Tibial nerve (tissue), 4 donors: ENCODE data around the gene TNFSF15. TPM values are rescaled to one million over a fixed set of nuclear protein-coding genes. Genes with fewer than 3 reads are reported as not detected.
A peak's percentile ranks its signal among the peaks of the same experiment; 100 is the strongest.

Source experiments
- DNase-seq, 2 donors: peaks; one replicate each; pipeline ENCODE4 v3.0.0-alpha.2; 2019; ENCODE audit warnings: low spot score in 2 of 2
- H3K27ac ChIP-seq, 4 donors: fragments of 200-600 bp; sonication (generic) in 3 of 4; one replicate each; pipeline ENCODE4 v1.5.1; 2017 to 2019; ENCODE audit warnings: mild to moderate bottlenecking in 1 of 4
- H3K27me3 ChIP-seq, 2 donors: fragments of 200-600 bp; sonication (generic) in 1 of 2; one replicate each; pipeline versions ENCODE4 v1.5.1 to v1.6.0; 2017 to 2019
- H3K36me3 ChIP-seq, 3 donors: fragments of 200-600 bp; sonication (generic); one replicate each; pipeline ENCODE4 v1.5.1; 2018 to 2019
- H3K4me1 ChIP-seq, 4 donors: fragments of 200-600 bp; sonication (generic) in 3 of 4; one replicate each; pipeline ENCODE4 v1.5.1; 2017 to 2019
- H3K4me3 ChIP-seq, 4 donors: fragments of 200-600 bp; sonication (generic) in 3 of 4; one replicate each; pipeline ENCODE4 v1.5.1; 2017 to 2019; ENCODE audit warnings: mild to moderate bottlenecking in 1 of 4, moderate library complexity in 1 of 4
- H3K9me3 ChIP-seq, 4 donors: fragments of 200-600 bp; sonication (generic) in 3 of 4; one replicate each; pipeline ENCODE4 v1.5.1; 2017 to 2019
- EP300 ChIP-seq, 2 donors: sonication (generic); formaldehyde crosslinking; IDR thresholded peaks; one replicate each; pipeline ENCODE4 v1.6.1; 2017; ENCODE audit warnings: antibody characterized with exemption in 2 of 2, mild to moderate bottlenecking in 1 of 2
- POLR2A ChIP-seq, 2 donors: fragments of 450-650 bp; IDR thresholded peaks; one replicate each; pipeline ENCODE4 v1.6.1; 2017; ENCODE audit warnings: antibody characterized with exemption in 2 of 2, mild to moderate bottlenecking in 2 of 2, moderate library complexity in 2 of 2
- WGBS, 2 donors: methylation state at CpG; one replicate each; pipeline ENCODE4 v1.1.5; 2018; 5-methylcytosine and 5-hydroxymethylcytosine counted together
- total RNA-seq, 4 donors: library from RNA; depleted of rRNA; stranded (reverse); fragments of >200 nt; gene quantifications; one replicate each; pipeline ENCODE4 v1.1.0, GENCODE V29; 2016
- TF ChIP-seq, protein P1 (sequence below), 5 experiments: fragments of 200-600 bp in 3 of 5; fragments of 450-650 bp in 2 of 5; sonication (generic) in 3 of 5; IDR thresholded peaks; one replicate each; pipeline ENCODE4 v1.5.1; 2016 to 2019; ENCODE audit warnings: antibody characterized with exemption in 5 of 5, mild to moderate bottlenecking in 3 of 5, moderate library complexity in 2 of 5

The TNFSF15 gene
- 1 to 10 TPM in 2 of 4 donors, under 1 TPM in 2; 0.30 to 2.1 (median 1.2) TPM for total RNA-seq

DNA sequence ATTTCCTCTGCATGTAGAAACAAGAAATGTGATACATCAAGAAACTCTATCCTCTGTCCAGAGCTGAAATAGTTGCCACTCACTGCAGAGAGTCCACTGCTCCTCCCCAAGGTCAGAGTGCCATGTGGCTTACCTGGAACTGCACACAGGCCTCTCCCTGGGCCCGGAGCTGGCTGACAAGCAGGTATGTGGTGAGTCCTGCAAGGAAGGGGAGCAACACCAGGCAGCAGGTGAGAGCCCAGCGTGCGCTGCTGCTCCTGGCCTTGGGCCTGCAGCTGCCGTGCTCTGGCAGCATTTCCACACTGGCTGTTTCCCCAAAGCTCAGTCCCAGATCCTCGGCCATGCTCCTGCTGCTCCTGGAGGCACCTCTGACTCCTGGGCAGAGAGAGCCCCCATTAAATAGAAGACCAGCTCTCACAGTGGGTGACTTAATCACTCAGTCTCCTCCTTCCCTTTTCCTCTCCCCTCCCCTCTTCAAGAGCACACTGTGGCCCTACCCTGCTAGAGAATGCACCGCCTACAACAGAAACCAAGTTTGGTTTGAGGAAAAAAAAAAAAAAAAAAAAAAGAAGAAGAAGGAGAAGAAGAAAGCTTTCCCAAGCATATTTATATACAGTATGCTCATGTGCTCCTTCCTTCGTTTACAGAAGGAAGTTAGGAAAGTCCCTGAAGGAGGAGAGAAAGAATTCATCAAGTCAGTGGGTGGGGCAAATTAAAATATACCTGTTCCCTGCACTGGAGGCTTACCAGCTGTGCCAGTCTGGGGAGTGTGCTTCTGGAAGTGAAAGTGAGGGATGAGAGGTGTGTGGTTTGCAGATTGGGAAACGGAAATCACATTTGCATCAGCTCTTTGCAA is at the start of gene TNFSF15:
TNFSF15 (minus strand) TSS at position 370 of the 856 bp plus-strand sequence; CDS start at position 343, 27 bp downstream.
- no peaks in the 10 kb centered on the region for H3K36me3 ChIP-seq
- no peak for DNase-seq
- peaks cover 0 to 20% (median 8%) of the 10 kb centered on the region in 4 donors for H3K4me1 ChIP-seq
- no peaks in the 10 kb centered on the region for H3K9me3 ChIP-seq
- peak within 1 kb of the TSS in 1 of 4 donors; percentile 32 for H3K4me3 ChIP-seq
- TF ChIP-seq POLR2A (IDR thresholded peaks at IDR 0.05) (no peak), EP300 (IDR thresholded peaks at IDR 0.05) (peak in 1 of 2 donors; percentile 31)
- TF ChIP-seq, protein P1, sequence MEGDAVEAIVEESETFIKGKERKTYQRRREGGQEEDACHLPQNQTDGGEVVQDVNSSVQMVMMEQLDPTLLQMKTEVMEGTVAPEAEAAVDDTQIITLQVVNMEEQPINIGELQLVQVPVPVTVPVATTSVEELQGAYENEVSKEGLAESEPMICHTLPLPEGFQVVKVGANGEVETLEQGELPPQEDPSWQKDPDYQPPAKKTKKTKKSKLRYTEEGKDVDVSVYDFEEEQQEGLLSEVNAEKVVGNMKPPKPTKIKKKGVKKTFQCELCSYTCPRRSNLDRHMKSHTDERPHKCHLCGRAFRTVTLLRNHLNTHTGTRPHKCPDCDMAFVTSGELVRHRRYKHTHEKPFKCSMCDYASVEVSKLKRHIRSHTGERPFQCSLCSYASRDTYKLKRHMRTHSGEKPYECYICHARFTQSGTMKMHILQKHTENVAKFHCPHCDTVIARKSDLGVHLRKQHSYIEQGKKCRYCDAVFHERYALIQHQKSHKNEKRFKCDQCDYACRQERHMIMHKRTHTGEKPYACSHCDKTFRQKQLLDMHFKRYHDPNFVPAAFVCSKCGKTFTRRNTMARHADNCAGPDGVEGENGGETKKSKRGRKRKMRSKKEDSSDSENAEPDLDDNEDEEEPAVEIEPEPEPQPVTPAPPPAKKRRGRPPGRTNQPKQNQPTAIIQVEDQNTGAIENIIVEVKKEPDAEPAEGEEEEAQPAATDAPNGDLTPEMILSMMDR (IDR thresholded peaks at IDR 0.05), result no peak
- 33 to 55% methylated on average over 8 of the region's 8 CpGs for WGBS, 2 donors
- peak within 1 kb of the TSS in 2 of 4 donors; percentile 9 to 43 for H3K27ac ChIP-seq
- no peaks in the 10 kb centered on the region for H3K27me3 ChIP-seq

DNA sequence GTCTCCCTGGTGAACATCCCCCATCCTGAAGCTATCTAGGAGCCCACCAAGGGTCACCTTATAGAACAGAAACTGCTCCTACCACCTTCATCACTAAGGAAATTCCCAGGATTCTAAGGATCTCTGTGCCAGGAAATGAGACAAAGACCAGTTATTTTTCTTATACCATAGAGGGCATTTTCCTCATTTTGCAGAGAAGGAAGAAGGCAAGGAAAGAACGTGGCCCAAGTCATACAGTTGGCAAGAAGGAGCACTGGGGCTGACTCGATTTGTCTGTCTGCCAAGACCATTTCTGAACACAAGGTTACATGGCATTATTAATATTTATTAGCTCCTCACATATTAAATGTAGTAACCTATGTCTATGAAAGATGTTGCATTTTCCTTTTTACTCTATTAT is 49.6 kb upstream of the TNFSF15 start:
- no peak overlapping the region for H3K4me3 ChIP-seq
- TF ChIP-seq, protein P1 (IDR thresholded peaks at IDR 0.05), result no peak
- TF ChIP-seq POLR2A (IDR thresholded peaks at IDR 0.05), result no peak
- TF ChIP-seq EP300 (IDR thresholded peaks at IDR 0.05), result no peak
- no peaks in the 10 kb centered on the region for H3K9me3 ChIP-seq
- no peak overlapping the region for H3K27ac ChIP-seq
- peaks cover 0 to 17% (median 2%) of the 10 kb centered on the region in 4 donors for H3K4me1 ChIP-seq
- H3K36me3 ChIP-seq, result no peaks in the 10 kb centered on the region
- DNase-seq, result no peak
- 33 to 34% methylated on average over 2 of the region's 2 CpGs for WGBS, 2 donors
- H3K27me3 ChIP-seq, result no peaks in the 10 kb centered on the region

GRCh38 chr9:114854736-114855355 is 49.0 kb upstream of the TNFSF15 start:
- no peaks in the 10 kb centered on the region for H3K9me3 ChIP-seq
- no peak for TF ChIP-seq POLR2A (IDR thresholded peaks at IDR 0.05)
- no peak for TF ChIP-seq EP300 (IDR thresholded peaks at IDR 0.05)
- TF ChIP-seq, protein P1 (IDR thresholded peaks at IDR 0.05), result no peak
- no peak for DNase-seq
- no peak overlapping the region for H3K4me3 ChIP-seq
- peaks cover 0 to 17% (median 2%) of the 10 kb centered on the region in 4 donors for H3K4me1 ChIP-seq
- no peaks in the 10 kb centered on the region for H3K27me3 ChIP-seq
- 95 to 97% methylated on average over 7 of the region's 7 CpGs for WGBS, 2 donors
- H3K27ac ChIP-seq, result no peak overlapping the region
- no peaks in the 10 kb centered on the region for H3K36me3 ChIP-seq

DNA sequence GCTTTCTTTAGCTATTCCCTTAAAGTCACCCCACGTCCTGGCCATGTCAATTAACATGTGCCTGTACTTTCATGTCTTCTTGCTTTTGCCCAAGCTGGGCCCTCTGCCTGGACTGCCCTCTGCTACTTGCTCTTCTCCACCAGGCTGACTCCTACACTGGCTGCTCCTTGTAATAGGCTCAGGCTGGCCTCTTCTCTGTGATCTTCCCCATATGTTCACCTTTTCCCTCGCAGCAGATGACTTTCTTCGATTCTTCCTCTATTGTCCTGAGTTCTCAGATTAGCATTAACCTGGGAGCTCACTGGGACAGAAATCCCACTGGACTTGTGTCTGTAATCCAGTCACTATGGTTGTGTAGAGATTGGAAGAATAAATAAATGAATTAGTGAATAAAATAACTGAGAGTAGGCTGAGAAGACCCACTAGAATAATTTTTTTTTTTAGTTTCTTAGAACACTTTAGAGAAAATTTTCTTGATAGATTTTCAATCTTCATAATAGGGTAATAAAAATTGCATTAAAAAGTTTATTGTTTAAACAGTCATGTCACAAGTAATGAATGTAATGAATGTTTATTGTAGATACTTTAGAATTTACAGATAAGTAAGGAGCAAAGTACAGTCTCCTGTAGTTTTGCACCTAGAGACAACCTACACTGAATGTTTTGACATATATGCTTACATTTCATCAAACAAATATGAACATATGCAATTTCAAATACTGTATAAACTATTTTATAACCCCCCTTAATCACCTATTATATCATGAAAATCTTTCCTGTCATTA is 47.4 kb upstream of the TNFSF15 start:
- DNase-seq, result no peak
- Histone ChIP-seq H3K9me3 (no peaks in the 10 kb centered on the region), H3K4me1 (peaks cover 0 to 17% (median 2%) of the 10 kb centered on the region in 4 donors), H3K4me3 (no peak overlapping the region), H3K27ac (peak overlapping the region in 2 of 4 donors; percentile 42 to 63), H3K36me3 (no peaks in the 10 kb centered on the region), H3K27me3 (no peaks in the 10 kb centered on the region)
- 89 to 93% methylated on average over 3 of the region's 3 CpGs for WGBS, 2 donors
- TF ChIP-seq POLR2A (IDR thresholded peaks at IDR 0.05), result no peak
- TF ChIP-seq, protein P1 (IDR thresholded peaks at IDR 0.05), result no peak
- TF ChIP-seq EP300 (IDR thresholded peaks at IDR 0.05), result no peak
